Measurements from ENCODE around the gene MAD1L1. TPM values are rescaled to one million over a fixed set of nuclear protein-coding genes. Genes with fewer than 3 reads are reported as not detected.
A peak's percentile ranks its signal among the peaks of the same experiment; 100 is the strongest.

Gene MAD1L1
- total RNA-seq, 6 experiments from 2014 or later, result 15.1 to 37.4 (median 20.5) TPM

GRCh38 chr7:1953199-1954190, 279.2 kb downstream of the MAD1L1 start:
- no peak for TF ChIP-seq POLR2A (IDR thresholded peaks at IDR 0.05)
- TF ChIP-seq CTCF (IDR thresholded peaks at IDR 0.05), result no peak
- DNase-seq (peak in 2 of 3 donors; percentile 10 to 53), ATAC-seq (no peak)
- H3K27ac ChIP-seq, result no peak overlapping the region
- H3K4me1 ChIP-seq, result no peaks in the 10 kb centered on the region
- no peaks in the 10 kb centered on the region for H3K36me3 ChIP-seq
- 87% methylated on average over 12 of the region's 45 CpGs for WGBS (ENCODE audit: insufficient coverage, low coverage, low lambda C conversion rate, missing lambda C conversion rate)
- intact Hi-C loops (cut with DNase I), result no loop called here
- no peaks in the 10 kb centered on the region for H3K27me3 ChIP-seq
- H3K9me3 ChIP-seq, result no peaks in the 10 kb centered on the region
- no peak overlapping the region for H3K4me3 ChIP-seq

GRCh38 chr7:1952781-1953180, 280.0 kb downstream of the MAD1L1 start:
- Histone ChIP-seq H3K4me1 (no peaks in the 10 kb centered on the region), H3K9me3 (no peaks in the 10 kb centered on the region), H3K4me3 (no peak overlapping the region), H3K27me3 (no peaks in the 10 kb centered on the region), H3K36me3 (no peaks in the 10 kb centered on the region), H3K27ac (no peak overlapping the region)
- DNase-seq, result peak in 2 of 3 donors; percentile 7 to 38
- TF ChIP-seq POLR2A (IDR thresholded peaks at IDR 0.05), result no peak
- TF ChIP-seq CTCF (IDR thresholded peaks at IDR 0.05), result no peak
- 96% methylated on average over 5 of the region's 15 CpGs for WGBS (ENCODE audit: insufficient coverage, low coverage, low lambda C conversion rate, missing lambda C conversion rate)
- no peak for ATAC-seq
- intact Hi-C loops (cut with DNase I), result no loop called here

- no peak overlapping the region for H3K4me3 ChIP-seq
- 96% methylated on average over 5 of the region's 28 CpGs for WGBS (ENCODE audit: insufficient coverage, low coverage, low lambda C conversion rate, missing lambda C conversion rate)
- H3K9me3 ChIP-seq, result no peaks in the 10 kb centered on the region
- ATAC-seq (no peak), DNase-seq (peak in 2 of 3 donors; percentile 12 to 34)
- H3K27me3 ChIP-seq, result no peaks in the 10 kb centered on the region
- H3K27ac ChIP-seq, result no peak overlapping the region
- intact Hi-C loops (cut with DNase I), result no loop called here
- H3K4me1 ChIP-seq, result no peaks in the 10 kb centered on the region
- TF ChIP-seq CTCF (IDR thresholded peaks at IDR 0.05) (no peak), POLR2A (IDR thresholded peaks at IDR 0.05) (no peak)
- no peaks in the 10 kb centered on the region for H3K36me3 ChIP-seq
These were observed 280.5 kb downstream of the MAD1L1 start for GRCh38 chr7:1952169-1952760.

GRCh38 chr7:1951600-1951999, 281.1 kb downstream of the MAD1L1 start:
- Histone ChIP-seq H3K9me3 (no peaks in the 10 kb centered on the region), H3K36me3 (no peaks in the 10 kb centered on the region), H3K4me1 (no peaks in the 10 kb centered on the region), H3K27me3 (no peaks in the 10 kb centered on the region), H3K27ac (no peak overlapping the region), H3K4me3 (no peak overlapping the region)
- DNase-seq (peak in 2 of 3 donors; percentile 16 to 43), ATAC-seq (no peak)
- no peak for TF ChIP-seq CTCF (IDR thresholded peaks at IDR 0.05)
- TF ChIP-seq POLR2A (IDR thresholded peaks at IDR 0.05), result no peak
- WGBS (ENCODE audit: insufficient coverage, low coverage, low lambda C conversion rate, missing lambda C conversion rate), result 90% methylated on average over 2 of the region's 17 CpGs
- intact Hi-C loops (cut with DNase I), result no loop called here
